Transverse colon (tissue), 4 donors: ENCODE results near the gene PPDPF. TPM values are rescaled to one million over a fixed set of nuclear protein-coding genes. Genes with fewer than 3 reads are reported as not detected.
"Not testable (repeated sequence)": the region's sequence is repeated elsewhere in the genome, so short reads cannot be mapped to it uniquely, and the experiment has no call there.

Source experiments
- DNase-seq: peaks from one replicate; pipeline ENCODE4 v3.0.0-alpha.2; 2019
- H3K27ac ChIP-seq, 4 donors: fragments of 200-600 bp; sonication (generic); 2 replicates each; pipeline ENCODE4 v1.5.1; 2016 to 2018; ENCODE audit warnings: inconsistent platforms in 4 of 4
- H3K27me3 ChIP-seq: fragments of 200-600 bp; sonication (generic); 2 replicates; pipeline ENCODE4 v1.5.1; 2017; ENCODE audit warnings: inconsistent platforms
- H3K36me3 ChIP-seq, 4 donors: fragments of 200-600 bp; sonication (generic); 2 replicates each; pipeline ENCODE4 v1.5.1; 2017 to 2019; ENCODE audit warnings: inconsistent platforms in 4 of 4
- H3K4me1 ChIP-seq, 4 donors: fragments of 200-600 bp; sonication (generic); 2 replicates each; pipeline ENCODE4 v1.5.1; 2017 to 2020; ENCODE audit warnings: inconsistent platforms in 4 of 4
- H3K4me3 ChIP-seq, 4 donors: fragments of 200-600 bp; sonication (generic); 1 replicate in 1 of 4; 2 replicates in 3 of 4; pipeline versions ENCODE4 v1.5.1 to v1.6.1; 2017 to 2019; ENCODE audit warnings: inconsistent platforms in 4 of 4
- H3K9me3 ChIP-seq, 2 donors: fragments of 200-600 bp; sonication (generic); 2 replicates each; pipeline ENCODE4 v1.5.1; 2017 to 2019; ENCODE audit warnings: inconsistent platforms in 2 of 2
- EP300 ChIP-seq: sonication (generic); formaldehyde crosslinking; IDR thresholded peaks from one replicate; pipeline ENCODE4 v1.6.1; 2017; ENCODE audit warnings: antibody characterized with exemption, low read depth
- POLR2A ChIP-seq: fragments of 450-650 bp; IDR thresholded peaks from one replicate; pipeline ENCODE4 v1.6.1; 2016; ENCODE audit warnings: antibody characterized with exemption, mild to moderate bottlenecking, moderate library complexity
- POLR2AphosphoS5 ChIP-seq, 3 donors: sonication (generic); formaldehyde crosslinking; IDR thresholded peaks; one replicate each; pipeline ENCODE4 v1.6.1; 2016; ENCODE audit warnings: antibody characterized with exemption in 3 of 3
- WGBS, 2 donors: methylation state at CpG; one replicate each; pipeline ENCODE4 v1.1.5; 2018; ENCODE audit warnings: low coverage in 1 of 2; 5-methylcytosine and 5-hydroxymethylcytosine counted together
- in situ Hi-C, 4 donors: fragments of 200-750 bp; cut with MboI; loops; one replicate each; pipeline versions ENCODE4 v1.15.0 to v1.15.1; 2017; ENCODE audit warnings: low sequenced_read_pairs in 3 of 4, low pct_ligation_motif_present in 1 of 4, low pct_unique_long_range_greater_than_20kb in 1 of 4
- intact Hi-C: fragments of 100-400 bp; cut with DNase I; formaldehyde crosslinking; loops from one replicate; pipeline ENCODE4 v1.15.1; 2023; ENCODE audit warnings: low total_unique reads
- total RNA-seq, 4 donors: library from RNA; depleted of rRNA; stranded (reverse); fragments of >200 nt; gene quantifications; one replicate each; pipeline ENCODE4 v1.1.0, GENCODE V29; 2016
- TF ChIP-seq, protein P1 (sequence below), 5 experiments: fragments of 200-600 bp in 3 of 5; fragments of 450-650 bp in 2 of 5; sonication (generic) in 3 of 5; IDR thresholded peaks; 1 replicate in 2 of 5; 2 replicates in 3 of 5; pipeline ENCODE4 v1.5.1; 2016 to 2017; ENCODE audit warnings: antibody characterized with exemption in 5 of 5, inconsistent platforms in 3 of 5, mild to moderate bottlenecking in 2 of 5, moderate library complexity in 1 of 5

The PPDPF gene
- total RNA-seq, 4 donors from 2014 or later = 320 to 695 (median 517) TPM

DNA sequence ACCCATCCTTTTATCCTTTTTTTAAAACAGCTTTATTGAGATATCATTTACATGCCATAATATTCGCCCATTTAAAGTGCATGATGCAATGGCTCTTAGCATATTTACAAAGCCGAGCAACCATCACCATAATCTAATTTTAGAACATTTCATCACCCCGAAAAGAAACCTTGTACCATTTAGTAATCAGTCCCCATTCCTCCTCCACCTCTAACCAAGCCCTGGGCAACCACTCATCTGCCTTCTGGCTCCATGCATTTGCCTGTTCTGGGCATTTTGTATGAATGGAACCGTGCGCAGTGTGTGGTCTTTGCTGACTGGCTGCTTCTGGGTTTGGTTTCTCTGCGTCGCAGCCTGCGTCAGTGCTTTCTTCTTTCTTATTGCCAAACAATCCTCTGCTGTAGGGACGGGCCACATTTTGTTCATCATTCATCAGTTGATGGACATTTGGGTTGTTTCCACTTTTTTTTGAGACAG lies 11.4 kb upstream of the PPDPF start:
- Histone ChIP-seq H3K36me3 (no peaks in the 10 kb centered on the region), H3K27ac (no peak overlapping the region), H3K9me3 (no peaks in the 10 kb centered on the region), H3K4me1 (no peaks in the 10 kb centered on the region), H3K4me3 (no peak overlapping the region), H3K27me3 (peaks cover 66% of the 10 kb centered on the region)
- 77 to 82% methylated on average over 9 of the region's 9 CpGs for WGBS, 2 donors
- intact Hi-C loops (no loop called here), in situ Hi-C loops (no loop called here)
- no peak for DNase-seq
- TF ChIP-seq, protein P1, sequence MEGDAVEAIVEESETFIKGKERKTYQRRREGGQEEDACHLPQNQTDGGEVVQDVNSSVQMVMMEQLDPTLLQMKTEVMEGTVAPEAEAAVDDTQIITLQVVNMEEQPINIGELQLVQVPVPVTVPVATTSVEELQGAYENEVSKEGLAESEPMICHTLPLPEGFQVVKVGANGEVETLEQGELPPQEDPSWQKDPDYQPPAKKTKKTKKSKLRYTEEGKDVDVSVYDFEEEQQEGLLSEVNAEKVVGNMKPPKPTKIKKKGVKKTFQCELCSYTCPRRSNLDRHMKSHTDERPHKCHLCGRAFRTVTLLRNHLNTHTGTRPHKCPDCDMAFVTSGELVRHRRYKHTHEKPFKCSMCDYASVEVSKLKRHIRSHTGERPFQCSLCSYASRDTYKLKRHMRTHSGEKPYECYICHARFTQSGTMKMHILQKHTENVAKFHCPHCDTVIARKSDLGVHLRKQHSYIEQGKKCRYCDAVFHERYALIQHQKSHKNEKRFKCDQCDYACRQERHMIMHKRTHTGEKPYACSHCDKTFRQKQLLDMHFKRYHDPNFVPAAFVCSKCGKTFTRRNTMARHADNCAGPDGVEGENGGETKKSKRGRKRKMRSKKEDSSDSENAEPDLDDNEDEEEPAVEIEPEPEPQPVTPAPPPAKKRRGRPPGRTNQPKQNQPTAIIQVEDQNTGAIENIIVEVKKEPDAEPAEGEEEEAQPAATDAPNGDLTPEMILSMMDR (IDR thresholded peaks at IDR 0.05) = no peak
- TF ChIP-seq POLR2A (no peak), POLR2AphosphoS5 (IDR thresholded peaks at IDR 0.05) (no peak), EP300 (no peak)

DNA sequence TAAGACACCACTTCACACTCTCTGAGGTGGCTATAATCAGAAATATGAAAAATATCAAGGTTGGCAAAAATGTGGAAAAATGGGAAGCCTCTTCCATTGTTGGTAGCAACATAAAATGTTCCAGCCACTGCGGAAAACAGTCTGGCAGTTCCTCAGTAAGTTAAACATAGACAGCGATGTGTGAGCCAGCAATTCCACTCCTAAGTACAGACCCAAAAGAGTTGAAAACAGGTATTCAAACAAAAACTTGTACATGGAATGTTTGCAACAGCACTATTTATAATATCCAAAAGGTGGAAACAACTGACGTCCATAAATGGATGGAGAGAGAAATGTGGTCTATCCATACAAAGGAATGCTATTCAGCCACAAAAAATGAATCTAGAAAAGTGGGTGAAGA lies 7.4 kb upstream of the PPDPF start:
- no peaks in the 10 kb centered on the region for H3K9me3 ChIP-seq
- no peaks in the 10 kb centered on the region for H3K36me3 ChIP-seq
- H3K27ac ChIP-seq = no peak overlapping the region
- in situ Hi-C loops = no loop called here
- 72 to 77% methylated on average over 2 to 3 of the region's 3 CpGs for WGBS, 2 donors
- no peaks in the 10 kb centered on the region for H3K4me1 ChIP-seq
- no peak overlapping the region for H3K4me3 ChIP-seq
- TF ChIP-seq POLR2A = no peak
- TF ChIP-seq EP300 = no peak
- TF ChIP-seq, protein P1 (IDR thresholded peaks at IDR 0.05) = no peak
- no peak for TF ChIP-seq POLR2AphosphoS5 (IDR thresholded peaks at IDR 0.05)
- H3K27me3 ChIP-seq = peaks cover 37% of the 10 kb centered on the region
- intact Hi-C loops = no loop called here
- DNase-seq = no peak

DNA sequence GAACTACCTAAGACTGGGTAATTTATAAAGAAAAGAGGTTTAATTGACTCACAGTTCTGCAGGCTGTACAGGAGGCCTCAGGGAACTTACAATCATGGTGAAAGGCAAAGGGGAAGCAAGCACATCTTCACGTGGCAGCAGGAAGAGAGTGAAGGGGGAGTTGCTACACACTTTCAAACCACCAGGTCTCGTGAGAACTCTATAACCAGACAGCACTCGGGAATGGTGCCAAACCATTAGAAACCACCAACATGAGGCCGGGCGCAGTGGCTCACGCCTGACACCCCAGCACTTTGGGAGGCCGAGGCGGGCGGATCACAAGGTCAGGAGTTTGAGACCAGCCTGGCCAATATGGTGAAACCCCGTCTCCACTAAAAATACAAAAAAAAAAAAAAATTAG lies 6.0 kb upstream of the PPDPF start:
- intact Hi-C loops, DNase-seq, H3K4me1 ChIP-seq, in situ Hi-C loops, H3K4me3 ChIP-seq, H3K27ac ChIP-seq, H3K36me3 ChIP-seq, H3K9me3 ChIP-seq: not testable (repeated sequence)
- WGBS, 2 donors = 65% methylated on average over 10 of the region's 10 CpGs; no CpG with 5 or more reads in 1 of the 2 donors
- H3K27me3 ChIP-seq = peaks cover 31% of the 10 kb centered on the region

DNA sequence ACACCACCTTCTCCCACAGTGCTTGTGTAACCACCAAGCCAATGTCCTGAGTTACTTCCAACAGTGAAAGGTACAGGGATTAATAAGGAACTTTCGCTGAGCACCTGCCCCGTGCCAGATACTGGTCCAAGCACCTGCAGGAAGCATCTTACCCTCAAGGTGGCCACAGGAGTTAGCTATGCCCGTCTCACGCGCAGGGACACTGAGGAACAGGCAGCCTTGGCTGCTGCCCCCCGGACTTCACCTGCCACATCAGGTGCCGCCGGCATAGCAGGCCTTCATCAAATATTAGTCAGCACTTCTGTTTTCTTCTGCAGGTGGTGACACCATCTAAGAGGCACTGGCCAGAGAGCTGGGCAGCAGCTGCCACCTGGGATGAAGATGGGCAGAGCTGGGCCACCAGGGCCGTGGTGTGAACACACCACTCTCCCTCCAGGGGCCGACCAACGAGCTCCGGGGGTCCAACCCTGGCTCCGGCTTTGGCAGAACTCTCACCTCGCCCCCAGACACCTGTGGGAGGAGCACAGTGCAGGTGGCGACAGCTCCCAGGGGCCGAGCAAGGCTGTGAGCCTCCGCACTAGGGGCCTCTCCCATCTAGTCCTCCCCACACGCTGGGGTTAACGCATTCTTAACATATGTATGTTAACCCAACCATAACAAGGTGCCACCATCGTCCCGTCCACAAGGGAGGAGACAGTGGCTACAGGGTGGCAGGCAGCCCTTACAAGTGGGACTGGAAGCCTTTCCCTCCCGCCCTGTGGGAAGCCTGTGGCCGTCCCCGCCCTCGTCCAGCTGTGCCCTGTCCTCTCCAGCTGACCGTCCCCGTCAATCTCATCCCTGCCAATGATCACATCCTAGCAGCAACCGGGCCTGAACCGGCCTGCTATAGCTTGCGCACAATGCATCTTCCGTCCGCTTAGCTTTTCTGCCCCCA lies 2.9 kb upstream of the PPDPF start:
- Histone ChIP-seq H3K27me3 (peaks cover 4% of the 10 kb centered on the region), H3K9me3 (no peaks in the 10 kb centered on the region), H3K36me3 (no peaks in the 10 kb centered on the region), H3K4me3 (no peak overlapping the region), H3K27ac (no peak overlapping the region), H3K4me1 (peaks cover 8 to 26% (median 18%) of the 10 kb centered on the region in 4 donors)
- WGBS, 2 donors = 86 to 93% methylated on average over 3 to 31 of the region's 32 CpGs
- no peak for DNase-seq
- in situ Hi-C loops = no loop called here
- no peak for TF ChIP-seq POLR2A
- no peak for TF ChIP-seq POLR2AphosphoS5 (IDR thresholded peaks at IDR 0.05)
- TF ChIP-seq EP300 = no peak
- TF ChIP-seq, protein P1 (IDR thresholded peaks at IDR 0.05) = no peak
- intact Hi-C loops = no loop called here
